K562 (cell line): ENCODE results near the gene HDAC9.

Source experiments
- CBX2 ChIP-seq: fragments of 200-600 bp; sonication (generic); IDR thresholded peaks from one replicate; pipeline ENCODE4 v1.6.1; 2012; ENCODE audit warnings: mild to moderate bottlenecking, low read length, inconsistent platforms; ENCODE audit not compliant: insufficient read depth, poor library complexity, severe bottlenecking
- ELK1 ChIP-seq: sonication (generic); formaldehyde crosslinking; IDR thresholded peaks from 2 replicates; pipeline ENCODE4 v1.8.1; 2022; ENCODE audit warnings: missing genetic modification reagents
- EP300 ChIP-seq: IDR thresholded peaks from 2 replicates; pipeline ENCODE4 v1.6.1; 2012; ENCODE audit warnings: low read length, improper control_type of control experiment
- ESRRA ChIP-seq: fragments of 450-650 bp; IDR thresholded peaks from 2 replicates; pipeline ENCODE4 v1.6.1; 2014; ENCODE audit warnings: low read depth, mild to moderate bottlenecking, moderate library complexity, borderline replicate concordance
- SMARCC2 ChIP-seq: fragments of 450-650 bp; IDR thresholded peaks from 2 replicates; pipeline ENCODE4 v1.6.1; 2017; ENCODE audit warnings: antibody characterized with exemption, moderate library complexity, mild to moderate bottlenecking, low read depth
- SP2 ChIP-seq: IDR thresholded peaks from 2 replicates; pipeline ENCODE4 v1.6.1; 2011; ENCODE audit warnings: mild to moderate bottlenecking, low read depth, low read length, moderate library complexity; ENCODE audit not compliant: poor library complexity, severe bottlenecking; ENCODE audit errors: extremely low read depth
- TF ChIP-seq, protein P1 (sequence below): sonication (generic); formaldehyde crosslinking; IDR thresholded peaks from 2 replicates; pipeline ENCODE4 v1.8.1; 2022; ENCODE audit warnings: missing genetic modification reagents

DNA sequence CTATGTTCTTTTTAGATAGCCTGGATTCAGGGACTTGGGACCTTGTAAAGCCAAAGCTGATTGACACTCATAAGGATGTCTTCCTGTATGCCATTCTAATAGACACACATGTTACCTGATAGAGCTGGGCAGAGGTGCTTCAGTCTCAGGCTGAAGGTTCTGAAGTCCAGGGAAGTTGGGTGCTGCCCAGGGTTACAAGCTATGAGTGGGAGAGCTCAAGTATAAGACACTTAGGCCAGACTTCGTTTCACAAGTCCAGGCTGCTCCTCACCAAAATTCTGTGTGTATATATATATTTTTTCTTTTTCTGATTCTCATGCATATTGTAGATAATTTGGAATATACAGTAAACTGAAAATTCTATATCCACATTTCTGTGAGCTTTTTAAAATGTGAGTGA, 144.2 kb downstream of the HDAC9 start:
- TF ChIP-seq CBX2 (no peak), ESRRA (no peak), SMARCC2 (no peak), EP300 (no peak), ELK1 (CRISPR knock-in tag) (no peak), SP2 (no peak)
- TF ChIP-seq, protein P1, sequence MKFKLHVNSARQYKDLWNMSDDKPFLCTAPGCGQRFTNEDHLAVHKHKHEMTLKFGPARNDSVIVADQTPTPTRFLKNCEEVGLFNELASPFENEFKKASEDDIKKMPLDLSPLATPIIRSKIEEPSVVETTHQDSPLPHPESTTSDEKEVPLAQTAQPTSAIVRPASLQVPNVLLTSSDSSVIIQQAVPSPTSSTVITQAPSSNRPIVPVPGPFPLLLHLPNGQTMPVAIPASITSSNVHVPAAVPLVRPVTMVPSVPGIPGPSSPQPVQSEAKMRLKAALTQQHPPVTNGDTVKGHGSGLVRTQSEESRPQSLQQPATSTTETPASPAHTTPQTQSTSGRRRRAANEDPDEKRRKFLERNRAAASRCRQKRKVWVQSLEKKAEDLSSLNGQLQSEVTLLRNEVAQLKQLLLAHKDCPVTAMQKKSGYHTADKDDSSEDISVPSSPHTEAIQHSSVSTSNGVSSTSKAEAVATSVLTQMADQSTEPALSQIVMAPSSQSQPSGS, result no peak
